GM18505 (cell line): ENCODE data around the gene SNTA1.
"Not testable (repeated sequence)": the region's sequence is repeated elsewhere in the genome, so short reads cannot be mapped to it uniquely, and the experiment has no call there.

Experiments
- ATAC-seq: cut with Tn5 transposase; IDR thresholded peaks from one replicate; pipeline ENCODE4 v1.9.1; 2021; ENCODE audit not compliant: unreplicated experiment
- POLR2A ChIP-seq: IDR thresholded peaks from 4 replicates; pipeline ENCODE4 v1.6.1; 2011; ENCODE audit warnings: borderline replicate concordance; ENCODE audit not compliant: insufficient read depth, insufficient read length; ENCODE audit errors: extremely low read depth

SNTA1 gene

GRCh38 chr20:33443512-33444239 lies at the start of gene SNTA1:
Gene SNTA1, minus strand, starts transcription at chr20:33443763. Its CDS starts 143 bp downstream, at chr20:33443620.
- no peak for TF ChIP-seq POLR2A
- peak; percentile 76 for ATAC-seq

DNA sequence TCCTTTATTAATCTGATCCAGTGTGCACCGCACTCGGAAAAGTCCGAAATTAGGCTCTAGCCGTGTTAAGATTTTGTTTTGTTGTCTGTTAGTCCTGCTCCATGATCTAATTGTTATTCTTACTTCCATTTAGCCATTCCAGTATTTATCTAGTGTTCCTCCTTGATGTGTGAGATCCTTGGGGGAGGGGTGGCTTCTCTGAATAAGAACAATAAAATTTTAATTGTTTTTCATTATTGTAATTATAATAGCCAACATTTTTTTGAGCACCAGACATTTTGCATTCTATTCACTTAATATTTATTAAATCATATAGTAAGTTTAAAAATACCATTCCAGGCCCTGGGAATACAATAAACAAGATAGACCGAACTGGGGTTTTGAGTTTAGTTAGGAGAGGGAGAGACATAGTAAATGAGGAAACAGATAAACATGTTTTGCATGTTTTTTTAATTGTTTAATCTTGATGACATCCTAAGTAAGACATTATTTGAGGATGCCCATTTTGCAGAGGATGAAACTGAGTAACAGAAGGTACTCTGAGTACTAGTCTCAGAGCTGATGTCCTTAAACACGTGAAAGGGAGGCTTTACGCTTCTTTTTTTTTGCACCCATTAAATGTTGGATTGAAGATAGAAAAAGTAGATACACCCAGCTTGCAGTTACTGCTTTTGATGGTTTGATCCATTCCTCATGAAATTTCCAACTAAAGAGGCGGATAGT lies 47.5 kb upstream of the SNTA1 start:
- no peak for TF ChIP-seq POLR2A
- ATAC-seq, result no peak

DNA sequence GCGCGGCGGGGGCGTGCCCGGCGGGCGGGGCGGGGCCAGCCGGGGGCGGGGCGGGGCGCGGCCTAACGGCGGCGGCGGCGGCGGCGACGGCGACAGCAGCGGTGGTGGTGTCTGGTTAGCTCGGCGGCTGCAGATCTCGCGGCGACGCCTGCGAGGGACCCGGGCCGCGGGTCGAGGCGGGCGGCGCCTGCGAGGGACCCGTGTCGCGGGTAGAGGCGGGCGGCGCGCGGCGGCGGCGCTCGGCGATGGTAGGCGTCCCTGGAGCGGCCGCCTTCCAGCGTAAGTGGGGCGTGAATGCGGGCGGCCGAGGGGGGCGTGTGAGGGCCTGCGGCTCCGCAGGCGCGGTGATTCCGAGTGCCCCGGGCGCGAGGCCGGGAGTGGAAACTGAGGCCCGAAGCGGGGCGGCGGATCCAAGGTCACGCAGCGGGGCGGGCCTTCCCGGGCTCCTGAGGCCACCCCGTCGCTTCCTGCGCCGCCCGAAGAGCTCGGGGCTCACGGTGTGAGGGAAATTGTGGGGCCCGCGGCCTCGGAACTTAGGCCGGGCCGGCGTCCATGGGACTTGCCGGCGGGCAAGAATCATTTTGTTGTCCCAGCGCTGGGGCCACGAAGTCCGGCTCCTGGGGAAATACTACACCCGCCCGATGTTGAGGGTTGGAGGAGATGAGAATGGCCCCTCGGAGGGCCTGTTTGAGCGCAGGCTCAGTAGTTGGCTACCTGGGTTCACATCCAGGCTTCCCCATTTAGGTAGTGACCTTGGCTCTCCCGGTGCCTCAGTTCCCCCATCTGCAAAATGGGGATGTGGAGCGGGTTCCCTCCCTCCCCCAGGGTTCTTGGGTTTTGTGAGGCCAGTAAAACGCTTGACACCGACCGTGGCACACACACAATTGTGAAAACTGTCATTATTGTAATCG lies 46.7 kb upstream of the SNTA1 start, which contains the start of gene CBFA2T2:
Gene CBFA2T2, plus strand, starts transcription at position 74 of the 911 bp plus-strand sequence. Its CDS starts 172 bp downstream, at position 246.
- TF ChIP-seq POLR2A, result no peak
- ATAC-seq, result peak; percentile 24

DNA sequence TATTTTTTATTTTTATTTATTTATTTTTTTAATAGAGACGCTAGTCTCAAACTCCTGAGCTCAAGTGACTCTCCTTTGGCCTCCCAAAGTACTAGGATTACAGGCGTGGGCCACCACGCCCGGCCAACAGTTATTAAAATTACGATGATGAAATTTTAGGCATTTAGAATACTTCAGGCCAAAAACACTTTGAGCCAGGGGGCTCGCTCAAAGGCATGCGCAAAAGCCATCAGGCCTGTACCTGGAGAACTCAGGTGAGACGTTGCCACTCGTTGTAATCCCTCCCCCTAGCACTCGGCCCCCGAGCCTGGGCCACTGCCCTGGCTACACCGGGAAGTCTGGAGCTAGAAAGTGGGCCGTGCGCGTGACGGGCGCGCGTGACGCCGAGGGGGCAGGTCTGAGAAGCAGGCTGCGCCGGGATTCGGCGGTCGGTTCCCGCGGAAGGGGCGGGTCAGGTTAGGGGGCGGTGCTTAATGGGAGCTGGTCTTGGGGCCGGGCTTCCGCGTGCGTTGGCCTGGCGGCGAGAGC lies 46.0 kb upstream of the SNTA1 start:
- peak; percentile 98 for TF ChIP-seq POLR2A
- ATAC-seq, result peak; percentile 92

DNA sequence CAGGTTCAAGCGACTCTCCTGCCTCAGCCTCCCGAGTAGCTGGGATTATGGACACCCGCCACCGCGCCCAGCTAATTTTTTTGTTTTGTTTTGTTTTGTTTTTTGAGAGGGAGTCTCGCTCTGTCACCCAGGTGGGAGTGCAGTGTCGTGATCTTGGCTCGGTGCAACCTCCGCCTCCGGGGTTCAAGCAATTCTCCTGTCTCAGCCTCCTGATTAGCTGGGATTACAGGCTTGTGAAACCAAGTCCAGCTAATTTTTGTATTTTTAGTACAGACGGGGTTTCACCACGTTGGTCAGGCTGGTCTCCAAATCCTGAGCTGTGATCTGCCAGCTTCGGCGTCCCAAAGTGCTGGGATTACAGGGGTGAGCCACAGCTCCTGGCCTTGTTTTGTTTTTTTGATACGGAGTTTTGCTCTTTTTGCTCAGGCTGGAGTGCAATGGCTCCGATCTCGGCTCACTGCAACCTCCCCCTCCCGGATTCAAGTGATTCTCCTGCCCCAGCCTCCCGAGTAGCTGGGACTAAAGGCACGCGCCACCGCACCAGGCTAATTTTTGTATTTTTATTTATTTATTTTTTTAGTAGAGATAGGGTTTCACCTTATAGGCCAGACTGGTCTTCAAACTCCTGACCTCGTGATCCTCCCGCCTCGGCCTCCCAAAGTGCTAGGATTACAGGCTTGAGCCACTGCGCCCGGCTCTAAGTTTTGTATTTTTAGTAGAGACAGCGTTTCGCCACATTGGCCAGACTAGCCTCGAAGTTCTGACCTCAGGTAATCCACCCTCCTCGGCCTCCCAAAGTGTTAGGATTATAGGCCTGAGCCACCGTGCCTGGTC lies 45.3 kb upstream of the SNTA1 start:
- ATAC-seq, result not testable (repeated sequence)

- no peak for TF ChIP-seq POLR2A
- no peak for ATAC-seq
Measured at GRCh38 chr20:33488201-33488600, 44.6 kb upstream of the SNTA1 start.

DNA sequence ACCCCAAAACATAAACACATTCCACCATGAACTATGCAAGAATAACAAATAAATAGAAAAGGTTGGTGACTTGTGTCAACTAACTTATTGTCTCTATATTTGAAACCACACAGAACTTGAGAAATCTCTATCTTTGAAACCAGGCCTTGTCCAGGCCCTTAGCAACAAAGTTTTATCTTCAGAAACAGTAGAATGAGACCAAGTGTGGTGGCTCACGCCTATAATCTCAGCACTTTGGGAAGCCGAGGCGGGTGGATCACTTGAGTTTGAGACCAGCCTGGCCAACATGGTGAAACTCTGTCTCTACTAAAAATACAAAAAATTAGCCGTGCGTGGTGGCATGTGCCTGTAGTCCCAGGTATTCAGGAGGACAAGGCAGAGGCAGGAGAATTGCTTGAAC lies 39.6 kb upstream of the SNTA1 start:
- not testable (repeated sequence) for ATAC-seq

DNA sequence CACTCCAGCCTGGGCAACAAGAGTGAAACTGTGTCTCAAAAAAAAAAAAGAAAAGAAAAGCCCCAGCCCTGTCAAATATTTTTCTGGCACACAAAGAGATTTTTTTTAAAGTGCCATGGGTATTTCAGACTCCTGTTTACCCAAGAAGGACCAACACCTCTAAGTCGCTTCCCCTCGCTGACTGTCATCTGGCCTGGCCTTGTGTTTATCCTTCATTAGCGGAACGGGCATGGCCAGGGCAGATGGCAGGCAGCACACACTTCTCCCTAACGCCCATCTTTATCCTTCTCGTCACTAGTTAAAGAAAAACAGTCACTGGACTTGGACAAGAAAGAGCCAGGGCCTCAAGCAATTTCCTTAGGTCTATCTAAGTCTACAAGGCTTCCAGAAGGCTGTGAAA lies 39.0 kb upstream of the SNTA1 start:
- ATAC-seq, result no peak
- TF ChIP-seq POLR2A, result no peak

- no peak for ATAC-seq
- no peak for TF ChIP-seq POLR2A
Measured at GRCh38 chr20:33481431-33481941, 37.9 kb upstream of the SNTA1 start.

GRCh38 chr20:33480048-33480447 lies 36.5 kb upstream of the SNTA1 start:
- no peak for TF ChIP-seq POLR2A
- no peak for ATAC-seq

GRCh38 chr20:33477386-33478234 lies 34.0 kb upstream of the SNTA1 start:
- ATAC-seq, result no peak
- no peak for TF ChIP-seq POLR2A
